Neural cell (in vitro differentiated cells): ENCODE measurements around the gene ARSI. TPM values are rescaled to one million over a fixed set of nuclear protein-coding genes. Genes with fewer than 3 reads are reported as not detected.

ENCODE experiments used
- H2AFZ ChIP-seq: fragments of 200-600, 300-800 bp; sonication (generic), shearing (Covaris generic); 2 replicates; pipeline ENCODE4 v1.6.0; 2014; ENCODE audit warnings: low read depth, mild to moderate bottlenecking, antibody characterized with exemption, low read length, moderate library complexity
- H3F3A ChIP-seq: fragments of 200-600 bp; shearing (Covaris generic); 2 replicates; pipeline ENCODE4 v1.6.1; 2016; ENCODE audit warnings: mild to moderate bottlenecking, moderate library complexity, mixed read lengths, antibody characterized with exemption, low read length; ENCODE audit not compliant: insufficient read depth, poor library complexity, severe bottlenecking
- H3K27ac ChIP-seq: fragments of 200-600, 300-800 bp; sonication (generic), shearing (Covaris generic); 2 replicates; pipeline ENCODE4 v1.5.1; 2014; ENCODE audit warnings: mild to moderate bottlenecking, low read length, moderate library complexity
- H3K27me3 ChIP-seq: fragments of 300-800, 200-600 bp; sonication (generic), shearing (Covaris generic); 2 replicates; pipeline ENCODE4 v1.6.0; 2014; ENCODE audit warnings: mild to moderate bottlenecking, low read depth, low read length, moderate library complexity; ENCODE audit not compliant: insufficient read depth
- H3K36me3 ChIP-seq: fragments of 300-800, 200-600 bp; sonication (generic), shearing (Covaris generic); 2 replicates; pipeline ENCODE4 v1.5.1; 2014; ENCODE audit warnings: mild to moderate bottlenecking, antibody characterized with exemption, low read length, moderate library complexity; ENCODE audit not compliant: insufficient read depth
- H3K4me2 ChIP-seq: fragments of 300-800, 200-600 bp; sonication (generic), shearing (Covaris generic); 2 replicates; pipeline ENCODE4 v1.6.0; 2014; ENCODE audit warnings: mild to moderate bottlenecking, low read length
- H3K4me3 ChIP-seq: fragments of 300-800, 200-600 bp; sonication (generic), shearing (Covaris generic); 2 replicates; pipeline ENCODE4 v1.5.1; 2014; ENCODE audit warnings: mild to moderate bottlenecking, low read length, moderate library complexity
- H3K79me2 ChIP-seq: fragments of 200-600 bp; shearing (Covaris generic); replicated peaks from 2 replicates; pipeline ENCODE4 v1.6.0; 2014; ENCODE audit warnings: mild to moderate bottlenecking, low read length, moderate library complexity; ENCODE audit not compliant: insufficient read depth
- H3K9ac ChIP-seq: fragments of 300-800, 200-600 bp; sonication (generic), shearing (Covaris generic); 2 replicates; pipeline ENCODE4 v1.6.1; 2016; ENCODE audit warnings: mild to moderate bottlenecking, low read length, mixed read lengths
- H3K9me2 ChIP-seq: fragments of 200-600 bp; shearing (Covaris generic); 2 replicates; pipeline ENCODE4 v1.6.1; 2016; ENCODE audit warnings: mild to moderate bottlenecking, low read length, mixed read lengths; ENCODE audit not compliant: insufficient read depth
- H3K9me3 ChIP-seq: fragments of 200-600, 300-800 bp; sonication (generic), shearing (Covaris generic); 2 replicates; pipeline ENCODE4 v1.6.1; 2016; ENCODE audit warnings: mild to moderate bottlenecking, mixed run types, low read length, moderate library complexity, mixed read lengths
- H4K20me1 ChIP-seq: fragments of 200-600 bp; shearing (Covaris generic); 2 replicates; pipeline ENCODE4 v1.6.1; 2016; ENCODE audit warnings: mild to moderate bottlenecking, mixed run types; ENCODE audit not compliant: insufficient read depth
- CTCF ChIP-seq: fragments of 450-650 bp; IDR thresholded peaks from 2 replicates; pipeline ENCODE4 v1.5.1; 2014; ENCODE audit warnings: antibody characterized with exemption, mild to moderate bottlenecking, moderate library complexity; ENCODE audit not compliant: poor library complexity, severe bottlenecking
- EP300 ChIP-seq: fragments of 450-650 bp; conservative IDR thresholded peaks from 2 replicates; pipeline ENCODE4 v1.6.1; 2014; ENCODE audit warnings: antibody characterized with exemption, mild to moderate bottlenecking, moderate library complexity; ENCODE audit not compliant: poor library complexity, severe bottlenecking
- EZH2 ChIP-seq: fragments of 200-600, 300-800 bp; shearing (Covaris generic), sonication (generic); IDR thresholded peaks from 2 replicates; pipeline ENCODE4 v1.6.1; 2014; ENCODE audit warnings: antibody characterized with exemption, low read length, borderline replicate concordance, mild to moderate bottlenecking; ENCODE audit not compliant: insufficient read depth, poor library complexity, severe bottlenecking
- MXI1 ChIP-seq: fragments of 450-650 bp; conservative IDR thresholded peaks from 2 replicates; pipeline ENCODE4 v1.6.1; 2014; ENCODE audit warnings: antibody characterized with exemption, mild to moderate bottlenecking; ENCODE audit not compliant: poor library complexity, severe bottlenecking
- POLR2AphosphoS5 ChIP-seq: IDR thresholded peaks from 2 replicates; pipeline ENCODE4 v1.6.1; 2012
- RAD21 ChIP-seq: fragments of 450-650 bp; conservative IDR thresholded peaks from 2 replicates; pipeline ENCODE4 v1.6.1; 2014; ENCODE audit warnings: antibody characterized with exemption, mild to moderate bottlenecking, moderate library complexity
- REST ChIP-seq: IDR thresholded peaks from 2 replicates; pipeline ENCODE4 v1.6.1; 2012; ENCODE audit warnings: borderline replicate concordance
- SMC3 ChIP-seq: fragments of 450-650 bp; conservative IDR thresholded peaks from 2 replicates; pipeline ENCODE4 v1.6.1; 2014; ENCODE audit warnings: antibody characterized with exemption, mild to moderate bottlenecking, moderate library complexity; ENCODE audit not compliant: poor library complexity
- TAF1 ChIP-seq: IDR thresholded peaks from 2 replicates; pipeline ENCODE4 v1.6.1; 2012; ENCODE audit warnings: low read depth
- polyA plus RNA-seq: library from polyadenylated mRNA; depleted of rRNA; stranded (reverse); fragments of >200 nt; gene quantifications from 2 replicates; pipeline ENCODE4 v1.2.3, GENCODE V29; 2014

The ARSI gene
- polyA plus RNA-seq, 1 donor from 2014 or later, result not detected

GRCh38 chr5:150295741-150296486 lies 6.8 kb downstream of the ARSI start:
- H3F3A ChIP-seq, result no peaks in the 10 kb centered on the region
- peaks cover 2% of the 10 kb centered on the region for H3K27me3 ChIP-seq
- no peaks in the 10 kb centered on the region for H3K9me3 ChIP-seq
- no peaks in the 10 kb centered on the region for H4K20me1 ChIP-seq
- H3K27ac ChIP-seq, result no peak overlapping the region
- H3K79me2 ChIP-seq, result no peaks in the 10 kb centered on the region
- no peaks in the 10 kb centered on the region for H3K36me3 ChIP-seq
- H3K4me3 ChIP-seq, result no peak overlapping the region
- H3K4me2 ChIP-seq, result no peak overlapping the region
- no peak overlapping the region for H3K9ac ChIP-seq
- H3K9me2 ChIP-seq, result no peaks in the 10 kb centered on the region
- TF ChIP-seq REST (no peak), RAD21 (no peak), POLR2AphosphoS5 (no peak), TAF1 (no peak), SMC3 (no peak), EZH2 (no peak), CTCF (no peak), MXI1 (no peak), EP300 (no peak)
- H2AFZ ChIP-seq, result no peak overlapping the region

GRCh38 chr5:150295172-150295634 lies 7.5 kb downstream of the ARSI start:
- H3K27ac ChIP-seq, result no peak overlapping the region

More at GRCh38 chr5:150295172-150295634, 7.5 kb downstream of the ARSI start:
- Histone ChIP-seq H3F3A (no peaks in the 10 kb centered on the region), H3K9me2 (no peaks in the 10 kb centered on the region), H4K20me1 (no peaks in the 10 kb centered on the region), H3K36me3 (no peaks in the 10 kb centered on the region), H2AFZ (no peak overlapping the region), H3K9ac (no peak overlapping the region), H3K79me2 (no peaks in the 10 kb centered on the region), H3K9me3 (no peaks in the 10 kb centered on the region), H3K27me3 (no peaks in the 10 kb centered on the region), H3K4me3 (no peak overlapping the region), H3K4me2 (no peak overlapping the region)
- TF ChIP-seq POLR2AphosphoS5 (no peak), SMC3 (no peak), REST (no peak), RAD21 (no peak), MXI1 (no peak), CTCF (no peak)
